Liver (tissue), 3 donors: ENCODE measurements around the gene TEDC2.

Source experiments
- JUND ChIP-seq, 2 donors: IDR thresholded peaks; 2 replicates each; pipeline ENCODE4 v1.6.1; 2016; ENCODE audit warnings: antibody characterized with exemption in 2 of 2
- RXRA ChIP-seq, 2 donors: IDR thresholded peaks; 2 replicates each; pipeline ENCODE4 v1.6.1; 2017 to 2018; ENCODE audit warnings: antibody characterized with exemption in 2 of 2, mild to moderate bottlenecking in 1 of 2
- SP1 ChIP-seq: IDR thresholded peaks from 2 replicates; pipeline ENCODE4 v1.6.1; 2018; ENCODE audit warnings: antibody characterized with exemption, mild to moderate bottlenecking
- YY1 ChIP-seq: IDR thresholded peaks from 2 replicates; pipeline ENCODE4 v1.6.1; 2016; ENCODE audit warnings: antibody characterized with exemption, mild to moderate bottlenecking
- TF ChIP-seq, protein P1 (sequence below): fragments of 150-350 bp; IDR thresholded peaks from 2 replicates; pipeline ENCODE4 v1.5.1; 2017; ENCODE audit warnings: improper control_type of control experiment, low read depth, low read length; ENCODE audit not compliant: missing input control
- TF ChIP-seq, protein P2 (sequence below): IDR thresholded peaks from 2 replicates; pipeline ENCODE4 v1.6.1; 2016; ENCODE audit warnings: antibody characterized with exemption, mild to moderate bottlenecking
- TF ChIP-seq, protein P3 (sequence below): IDR thresholded peaks from 2 replicates; pipeline ENCODE4 v1.6.1; 2016; ENCODE audit warnings: antibody characterized with exemption
- donor health status: healthy.
- donor health status: healthy.

DNA sequence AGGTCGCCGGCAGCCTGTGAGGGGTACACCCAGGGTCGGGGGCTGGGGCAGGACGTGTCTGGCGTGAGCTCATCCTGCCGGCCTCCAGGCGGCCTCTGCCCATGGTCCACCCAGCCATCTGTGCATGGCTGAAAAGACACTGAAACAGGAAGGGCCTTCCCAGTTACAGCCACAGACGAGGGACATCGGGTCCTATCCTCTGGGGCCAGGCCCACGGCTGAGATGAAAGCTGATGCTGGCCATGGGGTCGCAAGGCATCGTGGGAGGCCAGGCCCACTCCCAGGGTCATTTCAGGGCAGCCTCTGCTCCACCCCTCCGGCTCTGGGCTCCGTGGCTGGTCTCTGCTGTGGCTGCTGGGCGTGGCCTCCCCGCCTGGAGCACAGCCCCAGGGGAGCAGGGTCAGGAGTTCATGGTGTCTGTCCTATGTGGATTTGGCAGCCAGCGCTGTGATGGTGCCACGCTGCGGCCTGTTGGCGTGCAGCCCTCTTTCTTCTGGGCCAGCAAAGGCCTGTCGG is 37.3 kb downstream of the TEDC2 start:
- TF ChIP-seq JUND (IDR thresholded peaks at IDR 0.05) (no peak), SP1 (peak; percentile 84), YY1 (peak; percentile 63), RXRA (IDR thresholded peaks at IDR 0.05) (peak; percentile 89 to 96)
- TF ChIP-seq, protein P1, sequence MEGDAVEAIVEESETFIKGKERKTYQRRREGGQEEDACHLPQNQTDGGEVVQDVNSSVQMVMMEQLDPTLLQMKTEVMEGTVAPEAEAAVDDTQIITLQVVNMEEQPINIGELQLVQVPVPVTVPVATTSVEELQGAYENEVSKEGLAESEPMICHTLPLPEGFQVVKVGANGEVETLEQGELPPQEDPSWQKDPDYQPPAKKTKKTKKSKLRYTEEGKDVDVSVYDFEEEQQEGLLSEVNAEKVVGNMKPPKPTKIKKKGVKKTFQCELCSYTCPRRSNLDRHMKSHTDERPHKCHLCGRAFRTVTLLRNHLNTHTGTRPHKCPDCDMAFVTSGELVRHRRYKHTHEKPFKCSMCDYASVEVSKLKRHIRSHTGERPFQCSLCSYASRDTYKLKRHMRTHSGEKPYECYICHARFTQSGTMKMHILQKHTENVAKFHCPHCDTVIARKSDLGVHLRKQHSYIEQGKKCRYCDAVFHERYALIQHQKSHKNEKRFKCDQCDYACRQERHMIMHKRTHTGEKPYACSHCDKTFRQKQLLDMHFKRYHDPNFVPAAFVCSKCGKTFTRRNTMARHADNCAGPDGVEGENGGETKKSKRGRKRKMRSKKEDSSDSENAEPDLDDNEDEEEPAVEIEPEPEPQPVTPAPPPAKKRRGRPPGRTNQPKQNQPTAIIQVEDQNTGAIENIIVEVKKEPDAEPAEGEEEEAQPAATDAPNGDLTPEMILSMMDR: no peak
- TF ChIP-seq, protein P2, sequence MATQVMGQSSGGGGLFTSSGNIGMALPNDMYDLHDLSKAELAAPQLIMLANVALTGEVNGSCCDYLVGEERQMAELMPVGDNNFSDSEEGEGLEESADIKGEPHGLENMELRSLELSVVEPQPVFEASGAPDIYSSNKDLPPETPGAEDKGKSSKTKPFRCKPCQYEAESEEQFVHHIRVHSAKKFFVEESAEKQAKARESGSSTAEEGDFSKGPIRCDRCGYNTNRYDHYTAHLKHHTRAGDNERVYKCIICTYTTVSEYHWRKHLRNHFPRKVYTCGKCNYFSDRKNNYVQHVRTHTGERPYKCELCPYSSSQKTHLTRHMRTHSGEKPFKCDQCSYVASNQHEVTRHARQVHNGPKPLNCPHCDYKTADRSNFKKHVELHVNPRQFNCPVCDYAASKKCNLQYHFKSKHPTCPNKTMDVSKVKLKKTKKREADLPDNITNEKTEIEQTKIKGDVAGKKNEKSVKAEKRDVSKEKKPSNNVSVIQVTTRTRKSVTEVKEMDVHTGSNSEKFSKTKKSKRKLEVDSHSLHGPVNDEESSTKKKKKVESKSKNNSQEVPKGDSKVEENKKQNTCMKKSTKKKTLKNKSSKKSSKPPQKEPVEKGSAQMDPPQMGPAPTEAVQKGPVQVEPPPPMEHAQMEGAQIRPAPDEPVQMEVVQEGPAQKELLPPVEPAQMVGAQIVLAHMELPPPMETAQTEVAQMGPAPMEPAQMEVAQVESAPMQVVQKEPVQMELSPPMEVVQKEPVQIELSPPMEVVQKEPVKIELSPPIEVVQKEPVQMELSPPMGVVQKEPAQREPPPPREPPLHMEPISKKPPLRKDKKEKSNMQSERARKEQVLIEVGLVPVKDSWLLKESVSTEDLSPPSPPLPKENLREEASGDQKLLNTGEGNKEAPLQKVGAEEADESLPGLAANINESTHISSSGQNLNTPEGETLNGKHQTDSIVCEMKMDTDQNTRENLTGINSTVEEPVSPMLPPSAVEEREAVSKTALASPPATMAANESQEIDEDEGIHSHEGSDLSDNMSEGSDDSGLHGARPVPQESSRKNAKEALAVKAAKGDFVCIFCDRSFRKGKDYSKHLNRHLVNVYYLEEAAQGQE: peak; percentile 17
- TF ChIP-seq, protein P3, sequence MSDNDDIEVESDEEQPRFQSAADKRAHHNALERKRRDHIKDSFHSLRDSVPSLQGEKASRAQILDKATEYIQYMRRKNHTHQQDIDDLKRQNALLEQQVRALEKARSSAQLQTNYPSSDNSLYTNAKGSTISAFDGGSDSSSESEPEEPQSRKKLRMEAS: no peak
